ENCODE measurements around the gene RSAD1. TPM values are rescaled to one million over a fixed set of nuclear protein-coding genes. Genes with fewer than 3 reads are reported as not detected.

RSAD1 gene
- total RNA-seq, 1 donor from 2014 or later, result 34.3 TPM

GRCh38 chr17:50501054-50501453 lies 22.4 kb downstream of the RSAD1 start:
- Histone ChIP-seq H3K27me3 (no peaks in the 10 kb centered on the region), H3K36me3 (no peaks in the 10 kb centered on the region), H3K4me3 (no peak overlapping the region), H3K4me1 (no peaks in the 10 kb centered on the region), H3K27ac (no peak overlapping the region), H3K9me3 (no peaks in the 10 kb centered on the region)
- ATAC-seq, result no peak
- TF ChIP-seq CTCF (IDR thresholded peaks at IDR 0.05), result peak; percentile 49
- no peak for DNase-seq
- intact Hi-C loops (cut with DNase I), result no loop called here

GRCh38 chr17:50502301-50502990 lies 23.8 kb downstream of the RSAD1 start:
- DNase-seq (no peak), ATAC-seq (no peak)
- no peak for TF ChIP-seq CTCF (IDR thresholded peaks at IDR 0.05)
- H3K27me3 ChIP-seq, result no peaks in the 10 kb centered on the region
- no peaks in the 10 kb centered on the region for H3K36me3 ChIP-seq
- intact Hi-C loops (cut with DNase I), result no loop called here
- no peak overlapping the region for H3K27ac ChIP-seq
- H3K9me3 ChIP-seq, result no peaks in the 10 kb centered on the region
- no peak overlapping the region for H3K4me3 ChIP-seq
- no peaks in the 10 kb centered on the region for H3K4me1 ChIP-seq

GRCh38 chr17:50505591-50506130 lies 27.0 kb downstream of the RSAD1 start:
- no peaks in the 10 kb centered on the region for H3K36me3 ChIP-seq
- no peaks in the 10 kb centered on the region for H3K9me3 ChIP-seq
- H3K27me3 ChIP-seq, result no peaks in the 10 kb centered on the region
- H3K4me1 ChIP-seq, result no peaks in the 10 kb centered on the region
- intact Hi-C loops (cut with DNase I), result no loop called here
- ATAC-seq (no peak), DNase-seq (no peak)
- H3K27ac ChIP-seq, result no peak overlapping the region
- no peak overlapping the region for H3K4me3 ChIP-seq
- no peak for TF ChIP-seq CTCF (IDR thresholded peaks at IDR 0.05)

- DNase-seq (no peak), ATAC-seq (no peak)
- Histone ChIP-seq H3K36me3 (no peaks in the 10 kb centered on the region), H3K27me3 (no peaks in the 10 kb centered on the region), H3K4me3 (no peak overlapping the region), H3K27ac (no peak overlapping the region), H3K9me3 (no peaks in the 10 kb centered on the region), H3K4me1 (no peaks in the 10 kb centered on the region)
- intact Hi-C loops (cut with DNase I), result no loop called here
- no peak for TF ChIP-seq CTCF (IDR thresholded peaks at IDR 0.05)
Measured at GRCh38 chr17:50506298-50506697, 27.6 kb downstream of the RSAD1 start.

- Histone ChIP-seq H3K27ac (peak within 1 kb of the TSS; percentile 55), H3K27me3 (no peaks in the 10 kb centered on the region), H3K4me1 (no peaks in the 10 kb centered on the region), H3K9me3 (no peaks in the 10 kb centered on the region), H3K4me3 (peak within 1 kb of the TSS; percentile 61), H3K36me3 (no peaks in the 10 kb centered on the region)
- DNase-seq, result peak; percentile 89
- intact Hi-C loops (cut with DNase I), result no loop called here
- TF ChIP-seq CTCF (IDR thresholded peaks at IDR 0.05), result no peak
- ATAC-seq, result peak; percentile 85
Measured at GRCh38 chr17:50507871-50508572, 29.4 kb downstream of the RSAD1 start, which contains the start of gene MYCBPAP. TSS of gene MYCBPAP (plus strand) at chr17:50508439. CDS start at chr17:50508675, 236 bp downstream.

Data from upper lobe of right lung (tissue), 1 donor.